ENCODE measurements around the gene FYTTD1. TPM values are rescaled to one million over a fixed set of nuclear protein-coding genes. Genes with fewer than 3 reads are reported as not detected.

Gene FYTTD1
- total and polyA plus RNA-seq, 7 experiments from 2014 or later, result 45.6 to 102 (median 60.0) TPM

GRCh38 chr3:197734667-197735318 is 14.9 kb upstream of the FYTTD1 start:
- H3K4me3 Mint-ChIP-seq, result peak overlapping the region; percentile 16 to 98 (median 60)
- H3K27ac ChIP-seq (ENCODE audit: low read depth, low read length), result no peak overlapping the region
- no peaks in the 10 kb centered on the region for H3K27me3 ChIP-seq (ENCODE audit: control insufficient read depth in 2 of 2, insufficient read depth in 2 of 2, low read length in 2 of 2)
- no peaks in the 10 kb centered on the region for H3K9me3 ChIP-seq (ENCODE audit: control insufficient read depth in 2 of 3, low read length in 3 of 3)
- H3K9me3 Mint-ChIP-seq, result no peaks in the 10 kb centered on the region
- H3K27me3 Mint-ChIP-seq, result no peaks in the 10 kb centered on the region
- peaks cover 9 to 15% of the 10 kb centered on the region in 2 donors for H3K4me1 ChIP-seq (ENCODE audit: control insufficient read depth in 2 of 2, insufficient read depth in 2 of 2, low read length in 2 of 2)
- no peaks in the 10 kb centered on the region for H3K36me3 ChIP-seq (ENCODE audit: control insufficient read depth in 2 of 3, insufficient read depth in 3 of 3, low read length in 3 of 3)
- H3K4me1 Mint-ChIP-seq, result peaks cover 36 to 67% (median 46%) of the 10 kb centered on the region in 7 donors
- CTCF ChIA-PET, result no interaction called here
- H3K36me3 Mint-ChIP-seq, result peaks cover 0 to 9% (median 6%) of the 10 kb centered on the region in 5 donors
- POLR2A ChIA-PET, result interaction anchor here (1.6 to 2.4 kb wide), 4 partner anchors 14 to 22 kb away, joined by 10 to 26 read pairs (median 16); partner anchors contain the start of gene FYTTD1
- ATAC-seq (no peak), DNase-seq (no peak)
- H3K4me3 ChIP-seq (ENCODE audit: low read length), result no peak overlapping the region
- H3K27ac Mint-ChIP-seq, result peak overlapping the region in 6 of 9 donors; percentile 2 to 76 (median 44)
- intact Hi-C loops (cut with micrococcal nuclease), result loop anchor here in 1 of 2 donors (5.0 to 10.0 kb wide), 2 partner anchors 32 to 180 kb away; partner anchors contain the start of gene BDH1

- CTCF ChIA-PET, result interaction anchor here (0.6 to 1.2 kb wide), 2 partner anchors 13 to 61 kb away, joined by 4 to 6 read pairs; no protein-coding TSS in a partner anchor
- intact Hi-C loops (cut with micrococcal nuclease), result loop anchor here (1.0 to 10.0 kb wide), 7 partner anchors 24 to 1233 kb away; partner anchors contain the start of genes LRCH3 (in 2 of the 2), BDH1 (in 1 of the 2), DLG1 (in 1 of the 2) and RNF168 (in 1 of the 2)
- POLR2A ChIA-PET, result interaction anchor here (0.9 to 2.4 kb wide), 8 partner anchors 8 to 279 kb away, joined by 3 to 26 read pairs (median 6); partner anchors contain the start of genes FYTTD1 and LRCH3
- Mint-ChIP-seq H3K4me1 (peaks cover 30 to 55% (median 35%) of the 10 kb centered on the region in 7 donors), H3K27me3 (no peaks in the 10 kb centered on the region), H3K27ac (peak overlapping the region; percentile 83 to 99 (median 92)), H3K9me3 (no peaks in the 10 kb centered on the region), H3K36me3 (peaks cover 0 to 5% (median 3%) of the 10 kb centered on the region in 5 donors), H3K4me3 (peak overlapping the region; percentile 82 to 99 (median 96))
- H3K27ac ChIP-seq (ENCODE audit: low read depth, low read length), result peak overlapping the region; percentile 78
- H3K27me3 ChIP-seq (ENCODE audit: control insufficient read depth in 2 of 2, insufficient read depth in 2 of 2, low read length in 2 of 2), result no peaks in the 10 kb centered on the region
- DNase-seq (peak; percentile 16 to 51 (median 28)), ATAC-seq (no peak)
- H3K9me3 ChIP-seq (ENCODE audit: control insufficient read depth in 2 of 3, low read length in 3 of 3), result no peaks in the 10 kb centered on the region
- H3K4me1 ChIP-seq (ENCODE audit: control insufficient read depth in 2 of 2, insufficient read depth in 2 of 2, low read length in 2 of 2), result peaks cover 9 to 10% of the 10 kb centered on the region in 2 donors
- peak overlapping the region; percentile 67 for H3K4me3 ChIP-seq (ENCODE audit: low read length)
- H3K36me3 ChIP-seq (ENCODE audit: control insufficient read depth in 2 of 3, insufficient read depth in 3 of 3, low read length in 3 of 3), result no peaks in the 10 kb centered on the region
Measured at GRCh38 chr3:197736010-197736490, 13.6 kb upstream of the FYTTD1 start.

- Mint-ChIP-seq H3K36me3 (peaks cover 0 to 3% (median 3%) of the 10 kb centered on the region in 5 donors), H3K9me3 (no peaks in the 10 kb centered on the region), H3K27ac (peak within 1 kb of the TSS; percentile 89 to 99 (median 97)), H3K4me1 (peaks cover 29 to 52% (median 32%) of the 10 kb centered on the region in 7 donors), H3K27me3 (no peaks in the 10 kb centered on the region), H3K4me3 (peak within 1 kb of the TSS; percentile 82 to 99 (median 96))
- intact Hi-C loops (cut with micrococcal nuclease), result loop anchor here (1.0 to 10.0 kb wide), 9 partner anchors 13 to 1233 kb away; partner anchors contain the start of genes FYTTD1 (in 2 of the 2), LRCH3 (in 2 of the 2), BDH1 (in 1 of the 2) and DLG1 (in 1 of the 2)
- no peaks in the 10 kb centered on the region for H3K9me3 ChIP-seq (ENCODE audit: control insufficient read depth in 2 of 3, low read length in 3 of 3)
- peak within 1 kb of the TSS; percentile 67 for H3K4me3 ChIP-seq (ENCODE audit: low read length)
- DNase-seq (peak; percentile 81 to 95 (median 93)), ATAC-seq (peak; percentile 98)
- ChIA-PET POLR2A (interaction anchor here (1.0 to 2.4 kb wide), 7 partner anchors 9 to 280 kb away, joined by 3 to 26 read pairs (median 10); partner anchors contain the start of gene FYTTD1), CTCF (interaction anchor here (0.6 to 1.2 kb wide), 2 partner anchors 12 to 61 kb away, joined by 4 to 6 read pairs; no protein-coding TSS in a partner anchor)
- peak within 1 kb of the TSS; percentile 83 for H3K27ac ChIP-seq (ENCODE audit: low read depth, low read length)
- no peaks in the 10 kb centered on the region for H3K36me3 ChIP-seq (ENCODE audit: control insufficient read depth in 2 of 3, insufficient read depth in 3 of 3, low read length in 3 of 3)
- peaks cover 9 to 10% of the 10 kb centered on the region in 2 donors for H3K4me1 ChIP-seq (ENCODE audit: control insufficient read depth in 2 of 2, insufficient read depth in 2 of 2, low read length in 2 of 2)
- H3K27me3 ChIP-seq (ENCODE audit: control insufficient read depth in 2 of 2, insufficient read depth in 2 of 2, low read length in 2 of 2), result no peaks in the 10 kb centered on the region
Measured at GRCh38 chr3:197736491-197737318, 13.0 kb upstream of the FYTTD1 start, which contains the start of gene RUBCN. TSS of gene RUBCN (minus strand) at chr3:197736904. CDS start at chr3:197736719, 185 bp downstream.

GRCh38 chr3:197737319-197737649 is 12.4 kb upstream of the FYTTD1 start:
- H3K36me3 Mint-ChIP-seq, result no peaks in the 10 kb centered on the region
- H3K4me1 Mint-ChIP-seq, result peaks cover 25 to 47% (median 29%) of the 10 kb centered on the region in 7 donors
- H3K9me3 Mint-ChIP-seq, result no peaks in the 10 kb centered on the region
- H3K27me3 ChIP-seq (ENCODE audit: control insufficient read depth in 2 of 2, insufficient read depth in 2 of 2, low read length in 2 of 2), result no peaks in the 10 kb centered on the region
- ChIA-PET POLR2A (interaction anchor here (1.0 to 2.3 kb wide), 2 partner anchors 12 to 13 kb away, joined by 5 to 12 read pairs; partner anchors contain the start of gene FYTTD1), CTCF (interaction anchor here (0.5 kb wide), 1 partner anchor 11 kb away, joined by 4 read pairs; no protein-coding TSS in a partner anchor)
- ATAC-seq (no peak), DNase-seq (no peak)
- H3K36me3 ChIP-seq (ENCODE audit: control insufficient read depth in 2 of 3, insufficient read depth in 3 of 3, low read length in 3 of 3), result no peaks in the 10 kb centered on the region
- peak overlapping the region; percentile 83 for H3K27ac ChIP-seq (ENCODE audit: low read depth, low read length)
- peak overlapping the region; percentile 82 to 98 (median 92) for H3K27ac Mint-ChIP-seq
- H3K9me3 ChIP-seq (ENCODE audit: control insufficient read depth in 2 of 3, low read length in 3 of 3), result no peaks in the 10 kb centered on the region
- intact Hi-C loops (cut with micrococcal nuclease), result loop anchor here (1.0 to 10.0 kb wide), 5 partner anchors 12 to 438 kb away; partner anchors contain the start of genes FYTTD1 (in 2 of the 2), BDH1 (in 1 of the 2) and DLG1 (in 1 of the 2)
- H3K4me3 ChIP-seq (ENCODE audit: low read length), result peak overlapping the region; percentile 67
- H3K27me3 Mint-ChIP-seq, result no peaks in the 10 kb centered on the region
- peaks cover 9 to 10% of the 10 kb centered on the region in 2 donors for H3K4me1 ChIP-seq (ENCODE audit: control insufficient read depth in 2 of 2, insufficient read depth in 2 of 2, low read length in 2 of 2)
- peak overlapping the region; percentile 82 to 99 (median 90) for H3K4me3 Mint-ChIP-seq

- no peaks in the 10 kb centered on the region for H3K36me3 ChIP-seq (ENCODE audit: control insufficient read depth in 2 of 3, insufficient read depth in 3 of 3, low read length in 3 of 3)
- DNase-seq, result no peak
- no peaks in the 10 kb centered on the region for H3K9me3 ChIP-seq (ENCODE audit: control insufficient read depth in 2 of 3, low read length in 3 of 3)
- Mint-ChIP-seq H3K9me3 (no peaks in the 10 kb centered on the region), H3K27me3 (no peaks in the 10 kb centered on the region), H3K36me3 (no peaks in the 10 kb centered on the region), H3K27ac (peak overlapping the region in 8 of 9 donors; percentile 89 to 98 (median 93)), H3K4me1 (peaks cover 25 to 42% (median 29%) of the 10 kb centered on the region in 7 donors), H3K4me3 (peak overlapping the region; percentile 82 to 99 (median 90))
- CTCF ChIA-PET, result interaction anchor here (0.5 kb wide), 1 partner anchor 11 kb away, joined by 4 read pairs; no protein-coding TSS in a partner anchor
- peaks cover 9 to 10% of the 10 kb centered on the region in 2 donors for H3K4me1 ChIP-seq (ENCODE audit: control insufficient read depth in 2 of 2, insufficient read depth in 2 of 2, low read length in 2 of 2)
- H3K27me3 ChIP-seq (ENCODE audit: control insufficient read depth in 2 of 2, insufficient read depth in 2 of 2, low read length in 2 of 2), result no peaks in the 10 kb centered on the region
- no peak overlapping the region for H3K4me3 ChIP-seq (ENCODE audit: low read length)
- POLR2A ChIA-PET, result interaction anchor here (1.0 to 1.5 kb wide), 2 partner anchors 8 to 13 kb away, joined by 4 to 5 read pairs; no protein-coding TSS in a partner anchor
- intact Hi-C loops (cut with micrococcal nuclease), result loop anchor here (1.0 to 10.0 kb wide), 5 partner anchors 11 to 439 kb away; partner anchors contain the start of genes FYTTD1 (in 2 of the 2), BDH1 (in 1 of the 2) and DLG1 (in 1 of the 2)
- ATAC-seq, result no peak
- peak overlapping the region; percentile 83 for H3K27ac ChIP-seq (ENCODE audit: low read depth, low read length)
Measured at GRCh38 chr3:197737749-197738462, 11.8 kb upstream of the FYTTD1 start.
